HCEC 1CT (cell line): ENCODE data around the gene SYT1.

Experiments used
- DNase-seq: peaks from one replicate; pipeline ENCODE4 v3.0.0-alpha.2; 2017

The SYT1 gene

DNA sequence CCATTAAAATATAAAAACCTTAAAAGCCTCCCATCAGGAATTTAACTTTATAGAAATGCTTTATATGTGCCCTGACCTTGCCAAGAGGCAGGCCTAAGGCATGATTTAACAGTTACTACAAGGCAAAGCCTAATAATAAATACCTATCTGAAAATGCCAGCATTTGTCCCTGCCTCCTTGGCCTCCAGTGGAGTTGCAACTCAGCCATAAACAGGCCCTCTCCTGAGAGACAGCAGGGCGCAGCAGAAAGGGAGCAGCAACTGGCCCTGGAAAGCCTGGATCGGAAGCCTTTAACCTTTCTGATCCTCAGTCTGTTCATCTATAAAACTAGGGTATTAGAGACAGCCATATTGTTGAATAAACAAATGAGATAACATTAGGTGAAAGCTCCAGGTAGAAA, 501.8 kb downstream of the SYT1 start:
- DNase-seq, result no peak

DNA sequence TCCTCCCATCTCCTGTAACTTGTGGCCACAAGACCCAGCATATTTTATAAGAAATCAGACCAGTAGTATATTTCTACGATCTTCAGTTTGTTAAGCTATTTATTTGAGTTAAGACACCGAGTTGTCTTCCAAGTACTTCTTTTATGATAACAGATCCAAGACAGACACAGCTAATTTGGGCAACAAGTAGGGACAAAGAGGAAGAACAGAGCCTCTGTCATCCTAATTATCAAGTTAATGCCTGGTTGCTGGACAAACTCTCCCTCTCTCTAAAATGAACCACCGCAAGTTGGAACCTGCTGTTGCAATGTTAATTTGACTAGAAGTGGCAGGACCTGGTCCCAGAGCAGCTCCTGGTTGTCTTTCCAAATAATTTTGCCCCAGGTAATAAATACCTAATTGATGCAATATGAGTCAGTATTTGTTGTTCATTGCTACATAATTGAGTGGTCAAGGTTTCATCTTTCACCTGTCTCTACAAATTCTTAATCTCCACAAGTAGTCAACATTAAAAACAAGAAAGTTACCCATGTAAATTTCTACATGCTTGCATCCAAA, 502.5 kb downstream of the SYT1 start:
- DNase-seq, result no peak

DNA sequence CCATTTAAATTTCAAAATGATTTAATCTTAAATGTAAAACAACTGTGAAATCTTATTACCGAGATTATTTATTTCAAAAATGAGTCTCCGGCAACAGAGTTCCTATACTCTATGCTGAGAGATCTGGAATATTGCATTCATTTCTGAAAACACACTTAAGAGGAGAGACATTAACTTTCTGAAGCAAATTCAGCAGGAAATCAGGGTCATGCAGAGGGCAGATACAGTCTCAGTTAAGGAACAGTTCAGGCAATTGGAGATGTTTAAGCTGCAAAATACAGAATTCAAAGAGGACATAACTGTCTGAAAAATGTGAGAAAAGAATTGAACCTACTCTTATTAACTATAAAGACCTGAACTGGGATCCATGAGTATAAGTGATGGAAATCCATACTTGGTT, 505.4 kb downstream of the SYT1 start:
- no peak for DNase-seq

DNA sequence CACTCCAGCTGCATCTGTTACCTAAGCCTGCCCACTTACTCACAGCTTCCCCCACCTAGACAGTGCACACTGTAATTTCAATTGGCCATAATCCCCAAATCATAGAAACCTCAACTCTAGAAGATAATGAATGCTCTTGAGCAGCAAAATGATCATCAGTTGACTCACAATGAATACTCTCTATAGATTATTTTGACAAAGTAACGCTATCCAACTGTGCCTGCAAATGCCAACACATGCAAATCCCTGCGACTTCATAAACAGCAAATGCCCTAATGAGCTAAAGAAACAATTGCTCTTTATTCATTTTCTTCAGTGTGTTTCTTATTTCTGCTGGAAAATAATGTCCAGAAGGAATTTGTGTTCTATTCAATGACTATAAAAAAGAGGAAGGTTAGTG, 506.7 kb downstream of the SYT1 start:
- no peak for DNase-seq

DNA sequence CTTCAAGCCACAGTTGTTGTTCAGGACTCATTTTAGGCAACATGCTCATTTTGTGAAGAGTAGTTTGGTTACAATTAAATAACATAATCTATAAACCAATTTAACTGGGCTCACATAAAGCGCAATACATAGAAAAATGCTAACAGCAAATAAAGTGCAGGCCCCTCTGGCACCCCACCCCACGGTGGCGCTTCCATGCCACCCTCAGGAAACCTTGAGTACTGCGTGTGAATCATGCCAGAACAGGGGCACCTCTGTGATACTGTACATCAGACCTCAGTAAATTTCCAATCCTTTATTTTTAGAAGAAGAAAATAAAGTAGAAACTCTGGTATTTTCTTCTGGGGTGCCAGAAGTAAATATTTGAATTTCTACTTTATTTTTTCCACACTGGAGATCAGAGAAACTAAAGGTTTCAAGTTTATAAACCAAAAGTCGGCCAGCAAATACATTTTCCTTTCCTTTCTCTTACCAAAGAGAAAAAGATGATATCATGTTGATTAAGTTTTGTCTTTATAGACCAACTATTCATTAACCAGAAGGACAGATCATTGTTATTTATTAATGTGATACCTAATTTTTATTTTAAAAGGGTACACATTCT, 509.4 kb downstream of the SYT1 start:
- DNase-seq, result peak; percentile 51

DNA sequence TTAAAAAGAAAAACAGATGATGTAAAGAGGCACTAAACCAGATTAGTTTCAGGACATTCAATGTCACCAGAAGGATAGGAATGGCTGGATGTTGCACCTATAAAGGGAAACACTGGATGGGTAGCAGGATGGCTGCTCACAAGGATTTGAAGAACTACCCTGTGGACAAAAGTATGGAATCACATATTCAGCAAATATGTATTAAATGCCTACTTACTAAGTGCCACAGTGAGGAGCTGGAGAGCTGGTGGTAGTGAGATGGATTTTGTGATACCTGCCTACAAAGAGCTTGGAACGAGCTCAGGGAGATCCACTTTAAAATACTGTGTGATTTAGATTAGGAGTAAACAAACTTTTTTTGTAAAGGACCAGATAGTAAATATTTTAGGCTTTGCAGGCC, 510.0 kb downstream of the SYT1 start:
- peak; percentile 9 for DNase-seq

DNA sequence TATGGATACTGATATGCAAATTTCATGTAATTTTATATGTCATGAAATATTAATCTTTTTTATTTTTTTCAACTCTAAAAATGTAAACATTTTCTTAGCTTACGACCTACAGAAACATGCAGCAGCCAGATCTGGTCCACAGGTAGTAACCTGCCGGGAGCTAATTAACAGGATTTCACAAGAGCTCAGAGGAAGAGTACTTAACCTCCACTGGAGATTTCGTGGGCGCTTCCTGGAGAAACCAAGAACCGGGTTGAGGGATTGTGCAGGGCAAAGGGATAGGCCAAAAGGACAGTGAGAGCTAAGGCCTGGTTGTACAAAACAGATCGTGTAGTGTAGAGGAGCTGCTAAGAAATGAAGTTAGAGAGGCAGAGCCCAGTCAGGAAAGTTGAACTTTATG, 510.5 kb downstream of the SYT1 start:
- no peak for DNase-seq

DNA sequence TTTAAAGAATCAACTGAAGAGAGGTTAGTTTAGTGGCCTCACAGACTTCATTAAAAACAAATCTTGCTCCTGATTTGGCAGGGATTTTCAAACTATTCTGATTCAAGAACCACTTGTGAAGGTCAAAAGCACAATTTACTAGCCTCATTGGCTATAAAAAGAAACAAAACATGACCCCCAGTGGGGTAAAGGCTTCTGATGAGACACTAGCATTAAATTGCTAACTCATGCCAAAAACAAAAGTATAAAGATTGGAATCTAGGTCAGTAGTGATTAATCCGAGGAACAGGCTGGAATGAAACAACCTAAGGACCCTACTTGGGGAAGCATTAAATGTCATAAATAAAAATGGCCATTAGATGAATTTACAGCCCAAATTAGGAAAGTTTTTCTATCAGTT, 513.9 kb downstream of the SYT1 start:
- peak; percentile 59 for DNase-seq

DNA sequence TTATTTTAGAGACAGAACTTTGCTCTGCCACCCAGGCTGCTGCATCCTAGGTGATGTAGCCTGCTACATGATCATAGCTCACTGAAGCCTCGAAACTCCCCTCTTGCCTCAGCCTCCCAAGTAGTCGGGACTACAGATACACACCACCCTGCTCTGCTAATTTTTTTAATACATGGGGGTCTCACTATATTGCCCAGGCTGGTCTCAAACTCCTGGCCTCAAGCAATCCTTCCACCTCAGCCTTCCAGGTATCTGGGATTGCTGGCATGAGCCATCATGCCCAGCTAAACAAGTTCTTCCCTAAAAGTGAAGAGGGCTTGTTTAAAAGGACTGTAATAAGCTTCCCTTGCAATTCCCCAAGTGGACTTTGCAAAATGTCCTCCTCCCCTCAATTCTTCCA, 515.8 kb downstream of the SYT1 start:
- no peak for DNase-seq

DNA sequence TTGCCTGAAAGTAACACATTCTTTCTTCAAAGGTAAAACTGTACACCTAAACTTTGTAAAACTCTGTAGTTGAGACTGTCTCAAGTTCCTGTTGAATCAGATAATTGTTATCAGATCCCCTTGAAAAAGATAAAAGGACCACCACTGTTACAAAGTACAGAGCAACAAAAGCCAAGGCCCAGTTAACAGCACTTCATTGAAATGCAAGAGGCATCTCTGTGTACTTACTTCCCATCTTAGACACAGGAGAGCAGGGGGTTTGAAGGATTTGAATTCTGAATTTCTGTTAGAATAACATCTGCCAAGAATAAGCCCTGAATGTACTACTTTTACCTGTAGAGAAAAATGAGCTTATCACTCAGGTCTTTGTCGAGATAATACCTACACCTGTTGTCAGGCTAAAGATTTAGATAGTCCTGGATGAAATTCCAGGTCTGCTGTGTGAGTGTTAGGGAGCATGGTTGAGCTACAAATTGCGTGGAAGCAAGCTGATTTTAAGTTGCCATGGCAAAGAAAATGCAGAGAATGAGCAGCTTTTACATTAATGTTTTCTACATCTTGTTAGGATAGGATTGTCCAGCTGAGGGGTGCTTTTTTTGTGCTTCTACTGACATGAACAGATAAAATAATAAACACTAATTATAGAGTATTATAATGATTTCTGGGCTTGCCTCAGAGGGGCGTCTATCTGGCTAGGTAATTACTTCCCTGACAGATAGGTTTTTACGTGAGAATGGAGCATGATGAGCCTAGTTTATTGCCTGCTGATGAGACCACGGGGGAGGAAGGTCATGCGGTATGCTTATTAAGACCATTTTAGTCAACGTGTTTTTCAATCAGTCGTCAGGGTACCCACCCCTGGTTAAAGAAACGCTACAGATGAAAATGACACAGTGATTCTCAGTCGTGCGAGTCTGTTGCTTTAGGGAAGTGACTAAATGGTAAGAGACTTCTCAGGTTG, 517.0 kb downstream of the SYT1 start:
- DNase-seq, result no peak

DNA sequence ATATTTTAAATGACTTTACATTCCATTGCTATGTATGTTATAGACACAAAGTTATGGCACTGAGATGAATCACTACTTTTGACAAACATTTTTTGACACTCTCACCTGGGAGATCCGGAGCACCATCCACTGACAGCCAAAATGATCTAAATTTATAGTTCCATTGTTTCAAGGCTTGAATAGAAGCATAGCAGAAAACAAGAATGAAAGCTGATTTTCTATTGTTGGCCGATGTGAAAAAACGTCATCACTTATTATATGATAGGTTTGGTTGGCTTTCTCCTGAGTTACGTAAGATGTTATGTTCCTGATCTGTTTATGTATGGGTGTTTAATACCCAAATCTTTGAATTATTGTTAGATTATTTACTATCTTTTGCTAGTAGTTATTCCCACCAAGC, 520.0 kb downstream of the SYT1 start:
- no peak for DNase-seq

DNA sequence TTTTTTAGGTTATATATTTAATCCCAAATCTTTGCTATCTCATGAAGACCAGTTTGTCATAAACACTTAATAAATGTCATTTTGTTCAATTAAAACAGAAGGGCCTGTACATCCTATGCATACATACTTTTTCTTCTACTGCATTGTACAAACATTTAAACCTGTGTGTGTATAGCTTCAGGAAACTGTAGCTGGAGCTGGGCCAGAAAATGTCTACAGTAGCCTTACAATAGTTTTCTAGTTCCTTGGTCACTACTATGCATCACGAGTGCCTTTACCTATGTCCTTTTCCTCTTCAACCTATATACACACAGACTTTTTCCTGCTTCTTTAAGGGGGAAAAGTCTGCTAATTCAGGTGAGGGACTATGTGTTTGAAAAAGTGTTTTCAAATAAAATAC, 523.4 kb downstream of the SYT1 start:
- DNase-seq, result no peak

DNA sequence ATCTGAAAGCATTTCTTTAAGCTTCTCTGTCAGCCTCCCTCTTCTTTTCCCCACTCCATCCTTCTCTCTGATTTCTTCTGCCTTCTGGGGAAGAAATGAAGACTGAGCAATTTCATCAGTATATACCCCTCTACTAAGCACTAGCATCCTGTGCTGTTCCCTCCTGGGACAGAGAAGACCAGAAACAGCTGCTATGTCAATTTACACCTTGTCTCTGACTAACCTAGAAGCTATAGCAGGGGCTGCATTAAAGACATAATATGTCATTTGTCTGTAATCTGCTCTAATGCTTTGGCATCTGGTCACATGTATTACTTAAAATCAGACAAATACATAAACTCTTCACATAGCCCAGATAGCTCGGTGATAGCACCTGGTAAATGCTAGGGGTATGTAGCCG, 529.3 kb downstream of the SYT1 start:
- no peak for DNase-seq

DNA sequence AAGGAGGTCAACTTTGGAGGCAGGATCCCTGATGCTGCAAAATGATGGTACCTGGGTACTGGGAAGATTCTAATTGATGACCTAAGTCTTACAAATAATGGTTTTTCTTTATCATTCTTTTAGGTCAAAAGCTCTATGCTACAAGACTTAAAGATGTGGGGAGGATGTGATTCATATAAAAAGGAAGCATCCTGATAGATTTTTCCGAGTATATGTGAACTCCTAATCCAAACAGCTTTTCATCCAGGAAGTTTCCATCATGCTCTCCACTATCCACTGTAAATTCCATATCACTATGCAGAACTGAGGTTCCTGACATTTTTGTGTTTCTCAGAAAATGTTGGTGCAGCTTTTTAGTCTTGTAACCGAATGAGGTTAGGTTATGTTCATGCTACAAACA, 533.0 kb downstream of the SYT1 start:
- peak; percentile 25 for DNase-seq

DNA sequence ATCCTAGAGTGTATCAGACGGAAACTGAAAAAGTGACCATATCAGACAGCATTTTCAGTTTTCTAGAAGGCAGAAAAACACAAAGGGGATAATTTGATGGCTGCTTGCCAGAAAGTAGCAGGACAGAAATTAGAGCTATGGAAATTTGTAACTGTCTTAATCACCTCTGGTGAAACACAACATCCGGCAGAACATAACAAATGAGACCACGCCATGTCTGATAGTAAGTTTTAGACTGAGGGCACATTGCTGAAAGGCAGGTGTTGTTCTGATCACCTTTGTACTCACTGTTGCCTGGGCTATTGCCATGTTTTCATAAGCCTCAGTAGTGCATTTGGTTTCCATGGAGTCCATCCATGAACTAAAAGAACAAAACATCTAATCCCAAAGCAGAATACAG, 535.9 kb downstream of the SYT1 start:
- no peak for DNase-seq

DNA sequence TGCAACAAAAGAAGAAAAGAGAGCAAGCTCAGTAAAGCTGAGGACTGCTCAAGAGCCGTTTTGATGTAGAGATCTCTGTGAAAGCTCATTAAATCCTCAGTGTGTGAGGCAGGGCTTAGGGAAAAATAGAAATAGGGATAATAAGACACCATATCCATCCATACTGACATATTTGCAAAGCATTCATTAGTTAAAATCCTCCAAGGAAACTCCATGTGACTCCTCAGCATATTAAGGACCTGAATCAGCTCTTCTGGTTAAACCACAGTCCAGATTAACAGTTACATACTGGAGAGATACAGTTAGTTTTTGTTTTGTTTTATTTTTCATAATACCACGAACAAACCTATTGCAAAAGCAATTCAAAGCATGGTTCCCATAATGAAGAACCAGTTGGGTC, 538.0 kb downstream of the SYT1 start:
- DNase-seq, result peak; percentile 68

DNA sequence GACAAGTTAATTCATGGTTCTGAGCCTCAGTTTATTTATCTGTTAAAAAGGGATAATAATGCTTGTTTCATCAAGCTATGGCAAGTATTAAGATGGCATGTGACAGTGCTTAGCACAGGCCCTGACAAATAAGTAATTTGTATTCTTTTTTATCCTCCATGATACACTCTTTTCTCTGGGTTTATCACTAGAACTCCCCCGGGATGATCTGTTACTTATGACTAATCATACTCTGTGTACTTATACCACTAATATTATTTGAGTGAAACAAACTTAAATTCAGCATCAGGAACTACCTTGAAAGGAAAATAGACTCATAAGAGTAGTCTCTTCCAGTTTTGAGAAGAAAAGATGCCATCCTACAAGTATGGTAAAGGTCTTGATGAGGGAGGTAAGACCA, 542.4 kb downstream of the SYT1 start:
- DNase-seq, result no peak

DNA sequence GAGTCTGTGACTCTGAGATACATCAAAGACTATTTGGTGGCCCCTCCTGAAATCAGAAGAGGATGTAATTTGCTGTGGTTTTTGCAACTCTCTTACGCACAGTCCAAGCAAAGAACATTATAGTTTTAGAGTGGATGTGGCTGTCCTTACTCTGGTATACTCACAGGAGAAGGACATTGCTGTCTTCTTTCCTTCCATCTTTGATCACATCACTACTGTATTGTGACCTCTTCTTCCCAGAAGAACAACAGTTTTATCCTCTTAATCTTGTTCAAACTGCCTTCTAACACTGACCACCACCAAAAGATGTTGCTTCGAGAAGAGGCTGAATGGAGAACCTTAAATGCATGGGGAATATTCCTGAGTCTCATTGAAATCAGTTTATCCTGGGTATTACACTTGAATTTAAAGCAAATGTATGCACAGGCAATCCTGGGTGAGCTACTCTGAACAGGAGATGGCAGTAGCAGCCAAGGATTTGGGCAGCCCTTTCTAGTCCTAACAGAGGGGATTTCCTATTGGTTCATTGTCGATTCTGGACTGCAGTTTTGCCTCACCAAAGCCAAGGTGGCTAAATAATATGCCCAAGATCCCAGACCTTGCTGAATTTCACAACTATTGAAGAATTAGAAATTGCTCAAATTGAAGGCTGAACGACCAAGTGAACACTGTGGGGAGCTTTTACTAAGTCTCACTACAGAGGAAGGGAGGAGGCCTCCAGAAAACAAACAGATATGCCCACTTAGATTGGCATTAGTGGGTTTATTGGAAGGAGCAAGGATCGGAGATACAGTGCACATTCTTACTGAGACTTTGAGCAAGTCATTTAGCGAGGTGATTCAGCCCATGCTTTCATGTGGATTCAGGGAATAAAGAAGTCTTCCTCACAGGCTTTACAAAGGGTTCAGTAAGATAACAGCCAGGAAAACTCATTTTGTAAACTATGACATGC, 543.4 kb downstream of the SYT1 start:
- DNase-seq, result peak; percentile 88

DNA sequence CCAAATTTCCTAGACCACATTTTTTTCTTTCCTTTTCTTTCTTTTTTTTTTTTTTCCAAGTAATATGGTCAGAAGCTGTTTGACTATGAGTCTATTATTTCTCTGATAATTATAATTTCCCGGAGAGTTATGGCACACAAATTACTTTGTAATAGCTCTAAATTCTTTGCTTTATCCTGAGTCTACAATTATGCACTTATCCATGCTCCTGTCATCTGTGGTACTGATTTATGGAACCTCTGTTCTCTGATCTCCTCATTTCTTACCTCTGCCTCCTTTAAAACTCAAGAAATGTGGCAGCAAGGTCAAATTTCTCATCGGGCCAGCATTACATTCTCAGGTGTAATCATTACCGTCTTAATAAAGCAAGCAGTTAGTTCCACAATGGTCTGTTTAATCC, 544.1 kb downstream of the SYT1 start:
- DNase-seq, result no peak

DNA sequence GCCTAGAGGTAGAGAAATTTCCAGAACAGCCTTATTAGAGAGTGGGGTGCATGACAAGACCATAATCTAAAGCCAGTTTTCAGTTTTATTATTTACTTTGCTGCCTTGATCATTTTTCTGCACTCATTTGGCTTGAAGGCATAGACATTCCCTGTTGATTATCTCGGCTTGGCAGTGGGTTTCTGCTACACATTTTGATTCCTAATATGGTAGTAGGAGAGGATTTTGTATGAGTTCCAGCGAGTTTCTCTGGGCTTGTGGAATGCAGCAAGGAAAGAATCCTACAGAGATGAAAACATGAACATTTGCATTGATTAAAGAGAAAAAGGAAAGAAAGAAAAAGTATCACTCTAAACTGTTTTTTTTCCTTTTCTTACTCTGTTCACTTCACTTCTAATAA, 545.0 kb downstream of the SYT1 start:
- peak; percentile 89 for DNase-seq

DNA sequence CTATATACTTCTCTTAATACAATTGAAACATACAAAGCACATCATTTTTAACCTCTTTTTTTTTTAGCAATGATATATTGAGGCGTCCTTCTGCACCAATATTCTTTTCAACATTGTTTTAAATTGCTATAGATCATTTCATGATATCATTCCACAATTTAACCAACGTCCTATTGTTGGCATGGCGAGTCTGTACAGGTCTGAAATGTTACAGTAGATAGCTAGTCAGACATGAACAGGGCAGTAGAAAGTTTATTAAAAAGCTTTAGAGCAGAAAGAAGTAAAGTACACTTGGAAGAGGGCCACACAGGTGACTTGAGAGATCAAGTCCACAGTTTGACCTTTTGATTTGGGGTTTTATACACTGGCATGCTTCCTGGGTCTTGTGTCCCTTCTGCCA, 547.2 kb downstream of the SYT1 start:
- no peak for DNase-seq

DNA sequence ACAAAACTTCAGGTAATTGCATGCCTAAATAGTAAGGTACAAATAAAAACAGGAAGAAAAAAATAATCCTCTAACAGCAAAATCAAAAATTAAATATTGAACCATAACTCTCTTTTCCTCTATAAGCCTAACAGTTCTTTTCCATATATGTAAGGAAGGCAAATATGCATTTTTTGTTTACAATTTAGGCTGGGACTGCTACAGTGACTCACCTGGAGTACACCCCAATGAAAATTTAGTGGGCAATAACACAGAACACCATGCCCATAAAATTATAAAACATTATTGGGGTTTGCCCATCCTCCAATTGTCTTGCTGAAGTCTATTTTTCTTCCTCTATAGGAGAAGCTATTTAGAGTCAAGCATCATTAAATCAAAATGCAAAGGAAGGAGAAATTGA, 549.2 kb downstream of the SYT1 start:
- DNase-seq, result no peak

DNA sequence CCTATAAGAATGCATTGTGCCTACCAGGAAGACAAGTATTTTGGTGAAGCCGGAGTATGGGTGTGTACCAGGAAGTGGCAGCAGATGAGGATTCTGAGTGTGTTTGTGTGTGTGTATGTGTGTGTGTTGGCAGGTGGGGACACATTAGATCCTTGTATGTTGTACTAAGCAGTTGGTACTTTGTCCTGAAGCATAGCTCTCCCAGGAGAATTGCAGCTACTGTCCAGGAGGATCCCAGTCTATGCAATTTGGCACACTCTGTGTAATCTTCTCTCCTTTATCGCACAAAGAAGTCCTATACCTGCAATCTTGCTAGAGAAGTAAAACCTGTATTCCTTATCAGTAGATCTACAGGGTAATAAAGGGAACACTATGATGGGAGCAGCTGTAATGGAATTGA, 549.7 kb downstream of the SYT1 start:
- DNase-seq, result no peak
